D721Med (cell line): ENCODE data around the gene PABPN1.

Experiments
- DNase-seq: peaks from one replicate; pipeline ENCODE4 v3.0.0; 2011; ENCODE audit warnings: low spot score; ENCODE audit not compliant: insufficient read length
- FAIRE-seq: peaks from 2 replicates; lab custom pipeline; 2011; peaks lifted over from hg19 to GRCh38; lab: Jason Lieb, UNC
- TF ChIP-seq, protein P1 (sequence below): IDR thresholded peaks from 2 replicates; pipeline ENCODE4 v1.5.1; 2012; ENCODE audit warnings: mild to moderate bottlenecking, control low read depth; ENCODE audit not compliant: insufficient read depth; ENCODE audit errors: missing control alignments

PABPN1 gene

DNA sequence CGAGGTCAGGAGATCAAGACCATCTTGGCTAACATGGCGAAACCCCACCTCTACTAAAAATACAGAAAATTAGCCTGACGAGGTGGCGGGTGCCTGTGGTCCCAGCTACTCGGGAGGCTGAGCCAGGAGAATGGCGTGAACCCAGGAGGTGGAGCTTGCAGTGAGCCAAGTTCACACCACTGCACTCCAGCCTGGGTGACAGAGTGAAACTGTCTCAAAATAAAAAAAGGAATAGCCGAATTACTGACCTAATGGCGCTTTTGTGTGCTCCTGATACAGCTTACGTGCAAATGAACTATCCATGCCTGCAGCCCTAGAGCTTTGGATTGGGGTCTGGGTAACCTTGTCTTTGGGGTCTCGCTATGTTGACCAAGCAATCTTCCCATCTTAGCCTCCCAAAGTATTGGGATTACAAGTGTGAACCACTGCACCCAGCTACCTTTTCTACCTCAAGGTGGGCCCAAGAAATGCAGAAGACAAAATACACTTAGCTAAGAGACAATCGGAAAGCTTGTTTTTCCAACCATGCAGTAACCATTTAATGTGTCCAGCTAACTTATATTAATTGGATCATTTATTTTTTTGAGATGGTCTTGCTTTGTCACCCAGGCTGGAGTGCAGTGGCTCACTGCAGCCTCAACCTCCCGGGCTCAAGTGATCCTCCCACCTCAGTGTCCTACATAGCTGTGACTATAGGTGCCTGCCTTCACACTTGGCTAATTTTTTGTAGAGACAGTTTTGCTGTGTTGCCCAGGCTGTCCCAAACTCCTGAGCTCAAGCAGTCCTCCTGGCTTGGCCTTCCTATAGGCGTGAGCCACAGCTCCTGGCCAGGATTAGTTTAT, 5.5 kb downstream of the PABPN1 start:
- DNase-seq (no peak), FAIRE-seq (no peak)
- TF ChIP-seq, protein P1, sequence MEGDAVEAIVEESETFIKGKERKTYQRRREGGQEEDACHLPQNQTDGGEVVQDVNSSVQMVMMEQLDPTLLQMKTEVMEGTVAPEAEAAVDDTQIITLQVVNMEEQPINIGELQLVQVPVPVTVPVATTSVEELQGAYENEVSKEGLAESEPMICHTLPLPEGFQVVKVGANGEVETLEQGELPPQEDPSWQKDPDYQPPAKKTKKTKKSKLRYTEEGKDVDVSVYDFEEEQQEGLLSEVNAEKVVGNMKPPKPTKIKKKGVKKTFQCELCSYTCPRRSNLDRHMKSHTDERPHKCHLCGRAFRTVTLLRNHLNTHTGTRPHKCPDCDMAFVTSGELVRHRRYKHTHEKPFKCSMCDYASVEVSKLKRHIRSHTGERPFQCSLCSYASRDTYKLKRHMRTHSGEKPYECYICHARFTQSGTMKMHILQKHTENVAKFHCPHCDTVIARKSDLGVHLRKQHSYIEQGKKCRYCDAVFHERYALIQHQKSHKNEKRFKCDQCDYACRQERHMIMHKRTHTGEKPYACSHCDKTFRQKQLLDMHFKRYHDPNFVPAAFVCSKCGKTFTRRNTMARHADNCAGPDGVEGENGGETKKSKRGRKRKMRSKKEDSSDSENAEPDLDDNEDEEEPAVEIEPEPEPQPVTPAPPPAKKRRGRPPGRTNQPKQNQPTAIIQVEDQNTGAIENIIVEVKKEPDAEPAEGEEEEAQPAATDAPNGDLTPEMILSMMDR: no peak

DNA sequence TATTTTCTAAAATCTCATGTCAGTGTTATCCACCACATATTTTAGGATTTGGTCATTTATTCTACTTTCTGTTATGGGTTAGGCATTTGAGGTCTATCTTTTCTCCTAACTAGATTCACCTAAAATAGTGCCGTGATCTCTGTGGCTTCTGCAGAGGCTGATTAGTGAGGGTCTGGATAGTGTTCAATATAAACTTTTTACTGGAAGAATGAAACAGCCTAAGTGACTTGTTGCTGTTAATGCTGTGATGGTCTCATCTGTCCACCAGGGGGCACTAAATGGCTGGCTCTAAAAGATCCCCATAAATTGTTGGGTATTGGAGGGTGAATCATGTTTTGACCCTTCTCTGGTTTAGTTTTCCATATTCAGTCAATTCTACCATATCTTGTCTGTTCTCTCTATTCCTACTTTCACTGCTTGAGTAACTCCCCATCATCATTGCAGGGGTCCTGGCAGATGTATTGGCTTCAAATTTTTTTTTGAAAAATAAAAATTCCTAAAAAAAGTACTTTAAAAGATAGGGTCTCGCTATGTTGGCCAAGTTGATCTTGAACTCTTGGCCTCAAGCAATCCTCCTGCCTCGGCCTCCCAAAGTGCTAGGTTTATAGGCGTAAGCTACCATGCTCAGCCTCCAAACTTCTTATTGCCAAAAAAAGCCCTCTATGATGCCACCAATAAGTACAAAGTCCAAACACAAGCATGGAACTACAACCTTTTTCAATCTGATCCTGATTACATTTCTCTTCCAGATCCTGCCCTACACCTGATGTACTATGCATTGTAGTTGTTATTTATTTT, 6.9 kb downstream of the PABPN1 start:
- FAIRE-seq: peak; percentile 71
- DNase-seq: peak; percentile 69
- TF ChIP-seq, protein P1: peak; percentile 77

DNA sequence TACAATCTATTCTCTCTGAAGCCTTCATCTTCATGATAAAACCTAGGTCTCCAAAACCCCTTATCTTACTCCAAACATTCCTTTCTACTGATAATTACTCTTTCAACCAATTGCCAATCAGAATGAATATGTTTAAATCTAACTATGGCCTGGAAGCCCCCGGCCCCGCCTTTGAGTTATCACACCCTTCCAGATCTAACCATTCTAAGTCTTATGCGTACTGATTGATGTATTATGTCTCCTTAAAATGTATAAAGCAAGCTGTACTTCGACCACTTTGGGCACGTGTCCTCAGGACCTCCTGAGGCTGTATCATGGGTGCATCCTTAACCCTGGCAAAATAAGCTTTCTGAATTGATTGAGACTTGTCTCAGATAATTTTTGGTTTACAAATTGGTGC, 14.4 kb downstream of the PABPN1 start:
- FAIRE-seq (no peak), DNase-seq (no peak)
- TF ChIP-seq, protein P1: no peak

DNA sequence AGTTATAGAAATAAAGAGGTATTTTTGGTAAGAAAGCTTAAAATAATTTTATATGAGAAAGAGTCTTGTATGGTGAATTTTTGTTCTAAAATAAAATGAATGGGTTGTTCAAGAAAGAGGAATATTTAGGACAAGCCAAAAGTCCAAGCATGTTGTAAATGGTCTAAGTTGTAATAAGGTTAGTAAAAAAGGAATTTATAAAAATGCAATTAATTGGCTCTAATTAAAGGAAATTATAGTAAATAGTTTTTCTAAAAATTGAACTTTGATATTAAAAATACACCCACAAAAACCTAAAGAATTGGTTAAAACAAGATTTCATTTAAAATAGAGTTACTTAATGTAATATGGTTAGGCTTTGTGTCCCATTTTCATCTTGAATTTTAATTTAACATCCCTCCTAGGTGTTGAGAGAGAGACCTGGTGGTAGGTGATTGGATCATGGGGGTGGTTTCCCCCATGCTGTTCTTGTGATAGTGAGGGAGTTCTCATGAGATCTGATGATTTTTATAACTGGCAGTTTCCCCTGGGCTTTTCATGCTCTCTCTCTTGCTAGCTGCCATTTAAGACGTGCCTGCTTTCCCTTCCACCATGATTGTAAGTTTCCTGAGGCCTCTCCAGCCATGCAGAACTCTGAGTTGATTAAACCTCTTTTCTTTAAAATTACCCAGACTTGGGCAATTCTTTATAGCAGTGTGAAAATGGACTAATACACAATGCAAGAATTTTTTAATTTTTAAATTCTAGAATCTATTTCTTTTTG, 18.4 kb downstream of the PABPN1 start:
- TF ChIP-seq, protein P1: no peak
- DNase-seq (no peak), FAIRE-seq (no peak)

DNA sequence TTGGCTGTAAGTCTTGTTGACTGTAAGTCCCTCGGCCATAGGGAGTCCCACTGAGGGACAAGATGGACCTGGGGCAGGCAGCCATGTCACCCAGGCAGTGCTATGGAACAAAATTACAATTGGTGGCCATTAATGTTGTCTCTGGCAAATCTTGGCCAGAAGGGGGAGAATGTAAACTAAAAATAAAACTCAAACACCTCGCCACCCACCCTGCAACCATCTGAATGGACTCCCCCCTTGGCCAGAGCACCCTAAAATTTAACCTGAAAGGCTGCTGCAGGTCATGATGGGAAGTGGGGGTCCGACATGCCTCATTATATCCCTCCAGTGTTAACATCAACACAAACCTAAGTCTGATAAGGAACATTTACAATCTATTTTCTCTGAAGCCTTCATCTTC, 23.2 kb downstream of the PABPN1 start:
- TF ChIP-seq, protein P1: no peak
- FAIRE-seq (no peak), DNase-seq (no peak)

DNA sequence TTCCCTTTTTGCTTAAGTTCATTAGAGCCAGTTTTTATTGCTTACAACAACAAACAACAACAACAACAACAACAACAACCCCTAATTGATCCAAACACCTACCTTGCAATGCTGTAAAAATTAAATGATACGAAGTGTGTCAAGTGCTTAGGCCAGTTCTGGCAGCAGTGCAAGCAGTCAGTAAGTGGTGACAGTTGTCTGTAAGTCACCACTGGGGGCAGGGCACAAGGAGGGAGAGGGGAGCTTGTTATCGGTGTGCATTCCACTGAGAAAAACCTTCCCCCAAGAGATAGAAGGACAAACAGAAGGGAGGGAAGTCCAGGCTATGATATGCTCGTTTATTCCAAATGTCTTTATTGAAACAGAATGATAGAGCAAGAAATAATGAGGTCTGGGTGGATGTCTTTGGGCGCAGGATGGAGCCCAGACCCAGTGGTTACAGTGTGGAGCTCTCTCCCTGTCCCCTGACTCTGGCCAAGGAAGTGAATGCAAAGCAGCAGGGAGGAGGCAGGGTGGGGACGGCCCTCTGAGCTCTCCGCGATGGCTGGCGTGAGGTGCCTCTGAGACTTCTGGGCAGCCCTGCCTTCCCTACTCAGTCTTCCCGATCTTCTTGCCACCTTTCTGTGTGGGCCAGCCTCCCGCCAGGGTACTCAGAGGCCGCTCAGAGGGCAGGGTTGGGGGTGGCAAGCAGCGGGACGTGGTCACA, 24.9 kb downstream of the PABPN1 start:
- TF ChIP-seq, protein P1: no peak
- FAIRE-seq: no peak
- DNase-seq: no peak
